Gastrocnemius medialis (tissue), 4 donors: ENCODE results near the gene LAMB1.

Experiments
- POLR2A ChIP-seq, 2 donors: fragments of 450-650 bp; IDR thresholded peaks; one replicate each; pipeline ENCODE4 v1.6.1; 2017; ENCODE audit warnings: antibody characterized with exemption in 2 of 2, mild to moderate bottlenecking in 2 of 2, moderate library complexity in 2 of 2
- TF ChIP-seq, protein P1 (sequence below), 5 experiments: fragments of 450-650 bp in 3 of 5; fragments of 200-600 bp in 2 of 5; sonication (generic) in 2 of 5; IDR thresholded peaks in 4 of 5; conservative IDR thresholded peaks in 1 of 5; 1 replicate in 4 of 5; 2 replicates in 1 of 5; pipeline ENCODE4 v1.5.1; 2016 to 2019; ENCODE audit warnings: antibody characterized with exemption in 5 of 5, mild to moderate bottlenecking in 3 of 5, moderate library complexity in 3 of 5

DNA sequence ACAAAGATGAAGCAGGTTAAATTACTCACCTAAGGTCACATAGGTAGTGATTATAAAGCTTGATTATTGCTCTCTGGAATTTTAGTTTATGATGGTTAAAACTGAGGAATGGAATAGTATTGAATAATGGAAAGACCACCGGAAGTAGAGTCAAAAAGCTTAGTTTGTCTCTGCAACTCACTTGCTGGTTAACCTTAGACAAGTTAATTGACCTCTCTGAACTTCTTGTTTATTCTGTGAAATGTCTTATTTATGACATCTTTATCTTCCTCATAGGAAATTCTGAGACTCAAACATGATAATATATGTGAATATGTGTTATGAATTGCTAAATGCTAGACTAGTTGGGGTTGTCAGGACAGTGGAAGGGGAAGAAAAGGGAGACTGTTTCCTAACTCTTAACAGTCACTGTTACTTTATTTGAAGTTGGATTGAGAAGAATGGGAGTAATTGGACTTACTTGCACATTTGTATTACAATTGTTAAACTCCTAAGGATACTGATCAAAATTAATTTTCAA, 102.4 kb downstream of the LAMB1 start:
- TF ChIP-seq, protein P1, sequence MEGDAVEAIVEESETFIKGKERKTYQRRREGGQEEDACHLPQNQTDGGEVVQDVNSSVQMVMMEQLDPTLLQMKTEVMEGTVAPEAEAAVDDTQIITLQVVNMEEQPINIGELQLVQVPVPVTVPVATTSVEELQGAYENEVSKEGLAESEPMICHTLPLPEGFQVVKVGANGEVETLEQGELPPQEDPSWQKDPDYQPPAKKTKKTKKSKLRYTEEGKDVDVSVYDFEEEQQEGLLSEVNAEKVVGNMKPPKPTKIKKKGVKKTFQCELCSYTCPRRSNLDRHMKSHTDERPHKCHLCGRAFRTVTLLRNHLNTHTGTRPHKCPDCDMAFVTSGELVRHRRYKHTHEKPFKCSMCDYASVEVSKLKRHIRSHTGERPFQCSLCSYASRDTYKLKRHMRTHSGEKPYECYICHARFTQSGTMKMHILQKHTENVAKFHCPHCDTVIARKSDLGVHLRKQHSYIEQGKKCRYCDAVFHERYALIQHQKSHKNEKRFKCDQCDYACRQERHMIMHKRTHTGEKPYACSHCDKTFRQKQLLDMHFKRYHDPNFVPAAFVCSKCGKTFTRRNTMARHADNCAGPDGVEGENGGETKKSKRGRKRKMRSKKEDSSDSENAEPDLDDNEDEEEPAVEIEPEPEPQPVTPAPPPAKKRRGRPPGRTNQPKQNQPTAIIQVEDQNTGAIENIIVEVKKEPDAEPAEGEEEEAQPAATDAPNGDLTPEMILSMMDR (IDR thresholded peaks at IDR 0.05 in 4 of 5, conservative IDR thresholded peaks at IDR 0.05 in 1 of 5), result no peak
- TF ChIP-seq POLR2A (IDR thresholded peaks at IDR 0.05), result no peak
